C4-2B (cell line): ENCODE data around the gene AIP.

Source experiments
- CTCF ChIP-seq: fragments of 450-650 bp; conservative IDR thresholded peaks from 2 replicates; pipeline ENCODE4 v1.5.1; 2017; ENCODE audit warnings: mild to moderate bottlenecking
- ZFX ChIP-seq: fragments of 450-650 bp; IDR thresholded peaks from 2 replicates; pipeline ENCODE4 v1.6.1; 2017

- no peak for TF ChIP-seq CTCF
- TF ChIP-seq ZFX, result no peak
These were observed 17.7 kb upstream of the AIP start for GRCh38 chr11:67465189-67465510.
